ENCODE measurements around the gene TRIM39. TPM values are rescaled to one million over a fixed set of nuclear protein-coding genes. Genes with fewer than 3 reads are reported as not detected.
"Not testable (repeated sequence)": the region's sequence is repeated elsewhere in the genome, so short reads cannot be mapped to it uniquely, and the experiment has no call there.

The TRIM39 gene
- total RNA-seq (10 to 100 TPM in 3 of 5 donors, 1 to 10 TPM in 2; 8.6 to 28.1 (median 17.5) TPM), polyA plus RNA-seq (10 to 100 TPM in 1 of 3 donors, 1 to 10 TPM in 2; 6.5 to 11.2 (median 8.4) TPM)
- long read RNA-seq, donor 1, partial matches to known transcripts, result 0 of 1 reads
- long read RNA-seq, donor 1, other reads (novel, unspliced or antisense), result 0 of 1 reads
- long read RNA-seq, donor 2, partial matches to known transcripts, result 0 of 1 reads
- long read RNA-seq, donor 2, other reads (novel, unspliced or antisense), result 0 of 1 reads
- long read RNA-seq, donor 3, partial matches to known transcripts, result 0 of 1 reads
- long read RNA-seq, donor 3, other reads (novel, unspliced or antisense), result 0 of 1 reads
- long read RNA-seq, donor 4, result 0 reads
- long read RNA-seq, donor 5, partial matches to known transcripts, result 0 of 1 reads
- long read RNA-seq, donor 5, other reads (novel, unspliced or antisense), result 0 of 1 reads
- long read RNA-seq, donor 6, partial matches to known transcripts, result 0 of 3 reads
- long read RNA-seq, donor 6, other reads (novel, unspliced or antisense), result 0 of 3 reads
- long read RNA-seq, donor 7, result 0 reads
- long read RNA-seq, donor 8, result 0 reads
- long read RNA-seq, donor 9, result 0 reads
- long read RNA-seq, donor 10, result 0 reads

- peak; percentile 88 to 96 for DNase-seq
- intact Hi-C loops (cut with DNase I; ENCODE audit: low total_unique reads), result no loop called here
- 0 to 1% (median 0%) methylated on average over 28 to 90 of the region's 90 CpGs for WGBS, 5 donors
- H3K27ac ChIP-seq, result peak within 1 kb of the TSS; percentile 94 to 99 (median 96)
- H3K27me3 ChIP-seq, result no peaks in the 10 kb centered on the region
- no peaks in the 10 kb centered on the region for H3K9me3 ChIP-seq
- H3K4me1 ChIP-seq, result peaks cover 29 to 56% (median 42%) of the 10 kb centered on the region in 4 donors
- H3K36me3 ChIP-seq, result peaks cover 3 to 27% (median 26%) of the 10 kb centered on the region in 4 donors
- H3K4me3 ChIP-seq, result peak within 1 kb of the TSS; percentile 56 to 88 (median 72)
- peak in 2 of 4 donors; percentile 38 to 53 for TF ChIP-seq POLR2A (IDR thresholded peaks at IDR 0.05)
- no peak for TF ChIP-seq EP300 (IDR thresholded peaks at IDR 0.05)
- TF ChIP-seq POLR2AphosphoS5 (IDR thresholded peaks at IDR 0.05), result peak; percentile 61 to 93 (median 92)
Observed at GRCh38 chr6:30326526-30327231, at the start of gene TRIM39. TRIM39 (plus strand) TSS chr6:30326927; CDS start chr6:30329318, 2,391 bp downstream.

- DNase-seq; intact Hi-C loops (cut with DNase I; ENCODE audit: low total_unique reads); H3K27me3 ChIP-seq; H3K4me3 ChIP-seq; H3K27ac ChIP-seq; H3K4me1 ChIP-seq: not testable (repeated sequence)
- H3K9me3 ChIP-seq, result peaks cover 60 to 87% (median 79%) of the 10 kb centered on the region in 4 donors
- peaks cover 0 to 11% (median 0%) of the 10 kb centered on the region in 4 donors for H3K36me3 ChIP-seq
- 92 to 100% (median 98%) methylated on average over 1 of the region's 1 CpG for WGBS, 5 donors
Observed at GRCh38 chr6:30280988-30281387, 45.7 kb upstream of the TRIM39 start.

GRCh38 chr6:30282522-30282921, 44.2 kb upstream of the TRIM39 start:
- no peaks in the 10 kb centered on the region for H3K4me1 ChIP-seq
- no peak overlapping the region for H3K27ac ChIP-seq
- no peak overlapping the region for H3K4me3 ChIP-seq
- intact Hi-C loops (cut with DNase I; ENCODE audit: low total_unique reads), result no loop called here
- peaks cover 65 to 100% (median 88%) of the 10 kb centered on the region in 4 donors for H3K9me3 ChIP-seq
- H3K27me3 ChIP-seq, result no peaks in the 10 kb centered on the region
- no peak for DNase-seq
- WGBS, 5 donors, result 89 to 100% (median 96%) methylated on average over 2 of the region's 2 CpGs
- no peak for TF ChIP-seq POLR2AphosphoS5 (IDR thresholded peaks at IDR 0.05)
- no peak for TF ChIP-seq EP300 (IDR thresholded peaks at IDR 0.05)
- TF ChIP-seq POLR2A (IDR thresholded peaks at IDR 0.05), result no peak
- no peak for TF ChIP-seq CTCF (IDR thresholded peaks at IDR 0.05)
- peaks cover 0 to 11% (median 0%) of the 10 kb centered on the region in 4 donors for H3K36me3 ChIP-seq

- 88 to 100% (median 100%) methylated on average over 1 of the region's 1 CpG for WGBS, 5 donors
- Histone ChIP-seq H3K4me1 (no peaks in the 10 kb centered on the region), H3K4me3 (no peak overlapping the region), H3K9me3 (peaks cover 63 to 99% (median 84%) of the 10 kb centered on the region in 4 donors), H3K27ac (no peak overlapping the region), H3K27me3 (no peaks in the 10 kb centered on the region), H3K36me3 (peaks cover 0 to 18% (median 6%) of the 10 kb centered on the region in 4 donors)
- TF ChIP-seq POLR2A (IDR thresholded peaks at IDR 0.05) (no peak), POLR2AphosphoS5 (IDR thresholded peaks at IDR 0.05) (no peak), CTCF (IDR thresholded peaks at IDR 0.05) (no peak), EP300 (IDR thresholded peaks at IDR 0.05) (no peak)
- intact Hi-C loops (cut with DNase I; ENCODE audit: low total_unique reads), result no loop called here
- DNase-seq, result no peak
Observed at GRCh38 chr6:30283761-30284160, 43.0 kb upstream of the TRIM39 start.

GRCh38 chr6:30287139-30287538, 39.6 kb upstream of the TRIM39 start:
- H3K27ac ChIP-seq, result no peak overlapping the region
- WGBS, 5 donors, result 0 to 100% (median 79%) methylated on average over 1 of the region's 1 CpG
- H3K9me3 ChIP-seq, result peaks cover 39 to 76% (median 57%) of the 10 kb centered on the region in 4 donors
- intact Hi-C loops (cut with DNase I; ENCODE audit: low total_unique reads), result no loop called here
- H3K4me3 ChIP-seq, result no peak overlapping the region
- TF ChIP-seq EP300 (IDR thresholded peaks at IDR 0.05) (no peak), CTCF (IDR thresholded peaks at IDR 0.05) (no peak), POLR2AphosphoS5 (IDR thresholded peaks at IDR 0.05) (no peak)
- H3K36me3 ChIP-seq, result peaks cover 15 to 52% (median 40%) of the 10 kb centered on the region in 4 donors
- H3K27me3 ChIP-seq, result no peaks in the 10 kb centered on the region
- H3K4me1 ChIP-seq, result no peaks in the 10 kb centered on the region
- no peak for DNase-seq
